WTC11 (cell line): ENCODE data around the gene ATP2A3. TPM values are rescaled to one million over a fixed set of nuclear protein-coding genes. Genes with fewer than 3 reads are reported as not detected.

Experiments
- ATAC-seq: fragments of 200-7000 bp; cut with Tn5 transposase; 2 replicates; pipeline ENCODE4 v1.10.0; 2021; ENCODE audit warnings: mild to moderate bottlenecking, moderate library complexity
- CTCF ChIA-PET: fragments of 300-600 bp; sonication (Branson Sonifier 250); formaldehyde crosslinking; loops from one replicate; lab custom pipeline; 2021; ENCODE audit warnings: antibody characterized with exemption; lab: Charles Lee
- POLR2A ChIA-PET: fragments of 350-600 bp; sonication (Branson Sonifier 250); formaldehyde crosslinking; loops from one replicate; lab custom pipeline; 2021; ENCODE audit warnings: antibody characterized with exemption; lab: Charles Lee
- DNase-seq: peaks from one replicate; pipeline ENCODE4 v3.0.0; 2021; ENCODE audit warnings: low spot score
- H3K27ac Mint-ChIP-seq: 2 replicates; pipeline ENCODE4 v1.8.0; 2021; ENCODE audit warnings: mixed read lengths
- H3K27me3 Mint-ChIP-seq: 2 replicates; pipeline ENCODE4 v1.8.0; 2021; ENCODE audit warnings: low read depth, mild to moderate bottlenecking, moderate library complexity, mixed read lengths
- H3K36me3 Mint-ChIP-seq: 2 replicates; pipeline ENCODE4 v1.8.0; 2021; ENCODE audit warnings: mixed read lengths
- H3K4me1 Mint-ChIP-seq: 2 replicates; pipeline ENCODE4 v1.8.0; 2022; ENCODE audit warnings: mixed read lengths
- H3K4me3 Mint-ChIP-seq: 2 replicates; pipeline ENCODE4 v1.8.0; 2021; ENCODE audit warnings: mild to moderate bottlenecking, moderate library complexity, mixed read lengths
- H3K9me3 Mint-ChIP-seq: 2 replicates; pipeline ENCODE4 v1.8.0; 2021; ENCODE audit warnings: mixed read lengths
- CREM ChIP-seq: sonication (generic); formaldehyde crosslinking; IDR thresholded peaks from 2 replicates; pipeline ENCODE4 v1.8.1; 2022; ENCODE audit warnings: mild to moderate bottlenecking, missing genetic modification reagents, moderate library complexity
- FOXK1 ChIP-seq: sonication (generic); formaldehyde crosslinking; IDR thresholded peaks from 2 replicates; pipeline ENCODE4 v1.8.0; 2022; ENCODE audit warnings: mild to moderate bottlenecking, moderate library complexity, missing genetic modification reagents
- FOXP1 ChIP-seq: sonication (generic); formaldehyde crosslinking; IDR thresholded peaks from 2 replicates; pipeline ENCODE4 v1.8.0; 2022; ENCODE audit warnings: missing genetic modification reagents, mild to moderate bottlenecking, moderate library complexity, borderline replicate concordance
- GRHL2 ChIP-seq: fragments of 250-450 bp; sonication (Bioruptor Pico); IDR thresholded peaks from 2 replicates; pipeline ENCODE4 v1.8.0; 2022; ENCODE audit warnings: mild to moderate bottlenecking, moderate library complexity; ENCODE audit not compliant: insufficient replicate concordance, severe bottlenecking
- NFATC4 ChIP-seq: fragments of 250-450 bp; sonication (Bioruptor Pico); IDR thresholded peaks from 2 replicates; pipeline ENCODE4 v1.9.0; 2021; ENCODE audit warnings: mild to moderate bottlenecking
- NFYB ChIP-seq: sonication (generic); formaldehyde crosslinking; conservative IDR thresholded peaks from 2 replicates; pipeline ENCODE4 v1.8.0; 2022; ENCODE audit warnings: low read depth, missing genetic modification reagents
- OVOL2 ChIP-seq: fragments of 250-450 bp; sonication (Bioruptor Pico); IDR thresholded peaks from 2 replicates; pipeline ENCODE4 v1.9.0; 2021; ENCODE audit warnings: mild to moderate bottlenecking, borderline replicate concordance
- RELA ChIP-seq: sonication (generic); formaldehyde crosslinking; IDR thresholded peaks from 2 replicates; pipeline ENCODE4 v1.8.1; 2022; ENCODE audit warnings: missing genetic modification reagents, mild to moderate bottlenecking, borderline replicate concordance
- SOX15 ChIP-seq: fragments of 250-450 bp; sonication (Bioruptor Pico); IDR thresholded peaks from 2 replicates; pipeline ENCODE4 v1.9.0; 2021; ENCODE audit warnings: mild to moderate bottlenecking
- ZNF263 ChIP-seq: sonication (generic); formaldehyde crosslinking; IDR thresholded peaks from 2 replicates; pipeline ENCODE4 v1.8.1; 2022; ENCODE audit warnings: low read depth, mild to moderate bottlenecking, moderate library complexity, missing genetic modification reagents
- ZNF671 ChIP-seq: fragments of 250-450 bp; sonication (Bioruptor Pico); IDR thresholded peaks from 2 replicates; pipeline ENCODE4 v1.8.0; 2021; ENCODE audit warnings: mild to moderate bottlenecking
- total RNA-seq: library from RNA; stranded (reverse); gene quantifications from 3 replicates; pipeline ENCODE4 v1.2.3, GENCODE V29; 2021
- TF ChIP-seq, protein P1 (sequence below): sonication (generic); formaldehyde crosslinking; IDR thresholded peaks from 2 replicates; pipeline ENCODE4 v1.8.0; 2023; ENCODE audit warnings: missing genetic modification reagents, mild to moderate bottlenecking, borderline replicate concordance
- TF ChIP-seq, protein P2 (sequence below): sonication (generic); formaldehyde crosslinking; IDR thresholded peaks from 2 replicates; pipeline ENCODE4 v1.8.0; 2022; ENCODE audit warnings: mild to moderate bottlenecking, missing genetic modification reagents
- TF ChIP-seq, protein P3 (sequence below): sonication (generic); formaldehyde crosslinking; IDR thresholded peaks from 2 replicates; pipeline ENCODE4 v1.8.1; 2022; ENCODE audit warnings: low read depth, missing genetic modification reagents, borderline replicate concordance
- TF ChIP-seq, protein P4 (sequence below): sonication (generic); formaldehyde crosslinking; conservative IDR thresholded peaks from 2 replicates; pipeline ENCODE4 v1.8.1; 2022; ENCODE audit warnings: mild to moderate bottlenecking, missing genetic modification reagents
- TF ChIP-seq, protein P5 (sequence below): sonication (generic); formaldehyde crosslinking; IDR thresholded peaks from 2 replicates; pipeline ENCODE4 v1.8.0; 2022; ENCODE audit warnings: mild to moderate bottlenecking, missing genetic modification reagents
- TF ChIP-seq, protein P6 (sequence below): fragments of 250-450 bp; sonication (Bioruptor Pico); IDR thresholded peaks from 2 replicates; pipeline ENCODE4 v1.9.0; 2021; ENCODE audit warnings: mild to moderate bottlenecking, borderline replicate concordance
- TF ChIP-seq, protein P7 (sequence below): fragments of 250-450 bp; sonication (Bioruptor Pico); IDR thresholded peaks from 2 replicates; pipeline ENCODE4 v1.9.0; 2021; ENCODE audit warnings: mild to moderate bottlenecking

The ATP2A3 gene
- total RNA-seq, 1 experiment from 2014 or later: 37.8 TPM

DNA sequence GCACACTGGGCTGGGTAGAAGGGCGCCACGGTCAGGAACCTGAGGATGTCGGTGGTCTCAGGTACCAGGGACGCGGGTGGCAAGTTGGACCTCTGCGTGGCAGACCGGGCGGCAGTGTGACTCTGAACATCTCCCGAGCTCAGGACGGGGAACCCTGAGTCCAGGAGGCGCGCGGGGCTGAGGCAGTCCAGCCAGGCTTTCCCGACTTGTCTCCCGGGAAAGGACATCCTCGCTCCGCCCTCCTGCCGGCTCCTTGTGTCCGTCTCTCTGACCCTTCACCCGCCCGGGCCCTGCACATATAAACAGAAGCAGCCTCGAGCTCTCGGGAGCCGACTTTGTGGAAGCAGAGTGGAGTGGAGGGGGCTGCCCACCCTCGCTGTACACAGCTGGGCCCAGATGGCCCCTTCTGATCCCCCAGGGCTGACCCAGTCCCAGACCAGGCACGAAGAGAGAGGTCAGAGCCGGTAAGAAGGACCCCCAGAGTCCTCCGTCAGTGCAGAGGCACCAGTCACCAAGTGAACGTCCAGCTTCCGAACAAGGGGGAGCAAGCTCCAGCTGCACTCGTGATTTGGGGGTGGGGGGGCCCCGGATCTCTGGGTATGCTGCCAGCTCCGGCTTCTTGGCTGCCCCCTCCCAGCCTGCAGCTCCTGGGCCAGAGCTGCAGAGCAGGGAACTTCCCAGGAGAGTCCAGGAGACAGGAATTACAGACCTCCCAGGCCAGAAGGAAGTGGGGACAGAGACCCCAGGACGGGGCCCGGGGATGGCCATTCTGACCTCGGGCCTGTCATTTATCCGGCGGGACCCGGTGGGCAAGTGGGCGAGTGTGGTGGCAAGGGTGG is 39.5 kb downstream of the ATP2A3 start:
- no peak for ATAC-seq
- no peak overlapping the region for H3K4me3 Mint-ChIP-seq
- DNase-seq: no peak
- no peaks in the 10 kb centered on the region for H3K27me3 Mint-ChIP-seq
- POLR2A ChIA-PET: no interaction called here
- CTCF ChIA-PET: interaction anchor here (1.1 to 1.5 kb wide), 2 partner anchors 10 to 11 kb away, joined by 4 to 5 read pairs; no protein-coding TSS in a partner anchor
- H3K27ac Mint-ChIP-seq: no peak overlapping the region
- TF ChIP-seq, protein P1, sequence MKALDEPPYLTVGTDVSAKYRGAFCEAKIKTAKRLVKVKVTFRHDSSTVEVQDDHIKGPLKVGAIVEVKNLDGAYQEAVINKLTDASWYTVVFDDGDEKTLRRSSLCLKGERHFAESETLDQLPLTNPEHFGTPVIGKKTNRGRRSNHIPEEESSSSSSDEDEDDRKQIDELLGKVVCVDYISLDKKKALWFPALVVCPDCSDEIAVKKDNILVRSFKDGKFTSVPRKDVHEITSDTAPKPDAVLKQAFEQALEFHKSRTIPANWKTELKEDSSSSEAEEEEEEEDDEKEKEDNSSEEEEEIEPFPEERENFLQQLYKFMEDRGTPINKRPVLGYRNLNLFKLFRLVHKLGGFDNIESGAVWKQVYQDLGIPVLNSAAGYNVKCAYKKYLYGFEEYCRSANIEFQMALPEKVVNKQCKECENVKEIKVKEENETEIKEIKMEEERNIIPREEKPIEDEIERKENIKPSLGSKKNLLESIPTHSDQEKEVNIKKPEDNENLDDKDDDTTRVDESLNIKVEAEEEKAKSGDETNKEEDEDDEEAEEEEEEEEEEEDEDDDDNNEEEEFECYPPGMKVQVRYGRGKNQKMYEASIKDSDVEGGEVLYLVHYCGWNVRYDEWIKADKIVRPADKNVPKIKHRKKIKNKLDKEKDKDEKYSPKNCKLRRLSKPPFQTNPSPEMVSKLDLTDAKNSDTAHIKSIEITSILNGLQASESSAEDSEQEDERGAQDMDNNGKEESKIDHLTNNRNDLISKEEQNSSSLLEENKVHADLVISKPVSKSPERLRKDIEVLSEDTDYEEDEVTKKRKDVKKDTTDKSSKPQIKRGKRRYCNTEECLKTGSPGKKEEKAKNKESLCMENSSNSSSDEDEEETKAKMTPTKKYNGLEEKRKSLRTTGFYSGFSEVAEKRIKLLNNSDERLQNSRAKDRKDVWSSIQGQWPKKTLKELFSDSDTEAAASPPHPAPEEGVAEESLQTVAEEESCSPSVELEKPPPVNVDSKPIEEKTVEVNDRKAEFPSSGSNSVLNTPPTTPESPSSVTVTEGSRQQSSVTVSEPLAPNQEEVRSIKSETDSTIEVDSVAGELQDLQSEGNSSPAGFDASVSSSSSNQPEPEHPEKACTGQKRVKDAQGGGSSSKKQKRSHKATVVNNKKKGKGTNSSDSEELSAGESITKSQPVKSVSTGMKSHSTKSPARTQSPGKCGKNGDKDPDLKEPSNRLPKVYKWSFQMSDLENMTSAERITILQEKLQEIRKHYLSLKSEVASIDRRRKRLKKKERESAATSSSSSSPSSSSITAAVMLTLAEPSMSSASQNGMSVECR (CRISPR knock-in tag): no peak
- TF ChIP-seq, protein P2, sequence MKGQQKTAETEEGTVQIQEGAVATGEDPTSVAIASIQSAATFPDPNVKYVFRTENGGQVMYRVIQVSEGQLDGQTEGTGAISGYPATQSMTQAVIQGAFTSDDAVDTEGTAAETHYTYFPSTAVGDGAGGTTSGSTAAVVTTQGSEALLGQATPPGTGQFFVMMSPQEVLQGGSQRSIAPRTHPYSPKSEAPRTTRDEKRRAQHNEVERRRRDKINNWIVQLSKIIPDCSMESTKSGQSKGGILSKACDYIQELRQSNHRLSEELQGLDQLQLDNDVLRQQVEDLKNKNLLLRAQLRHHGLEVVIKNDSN: no peak
- no peak for TF ChIP-seq NFYB (CRISPR knock-in tag)
- TF ChIP-seq RELA: no peak
- H3K9me3 Mint-ChIP-seq: no peaks in the 10 kb centered on the region
- no peaks in the 10 kb centered on the region for H3K36me3 Mint-ChIP-seq
- H3K4me1 Mint-ChIP-seq: peaks cover 5% of the 10 kb centered on the region; the same call in 1 of the 2 replicates

DNA sequence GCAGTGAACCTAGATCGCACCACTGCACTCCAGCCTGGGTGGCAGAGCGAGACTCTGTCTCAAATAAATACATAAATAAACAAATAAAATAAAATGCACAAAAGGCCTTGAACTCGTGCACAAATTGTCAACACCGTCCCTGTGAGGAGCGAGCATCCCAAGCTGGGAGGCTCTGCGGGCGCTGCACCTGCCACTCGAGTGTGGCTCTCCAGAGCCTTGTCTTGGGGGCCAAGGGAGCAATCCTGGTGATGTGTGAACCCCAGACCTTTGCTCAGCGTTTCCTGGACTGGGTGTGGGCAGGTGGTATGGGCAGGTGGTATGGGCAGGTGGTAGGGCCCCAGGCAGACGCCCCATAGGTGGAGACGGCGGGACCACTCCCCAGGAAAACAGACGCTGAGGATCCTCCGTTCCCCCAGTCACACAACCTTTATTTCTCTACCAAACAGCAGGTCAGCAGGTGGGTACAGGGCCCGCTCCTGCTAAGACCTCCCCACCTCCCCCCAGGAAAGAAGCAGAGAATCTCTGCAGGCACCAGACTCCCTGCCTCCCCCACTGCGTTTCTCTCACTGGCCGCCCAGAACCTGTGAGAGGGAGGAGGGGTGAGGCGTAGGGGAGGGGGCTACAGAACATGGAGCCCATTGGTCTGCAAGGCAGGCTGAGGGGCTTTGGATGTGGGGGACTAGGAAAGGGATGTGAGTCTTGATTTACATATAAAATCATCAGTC is 40.6 kb downstream of the ATP2A3 start:
- Mint-ChIP-seq H3K4me1 (peaks cover 5% of the 10 kb centered on the region; the same call in 1 of the 2 replicates), H3K27me3 (no peaks in the 10 kb centered on the region), H3K27ac (no peak overlapping the region), H3K4me3 (no peak overlapping the region), H3K36me3 (no peaks in the 10 kb centered on the region), H3K9me3 (no peaks in the 10 kb centered on the region)
- CTCF ChIA-PET: interaction anchor here (1.1 to 1.3 kb wide), 2 partner anchors 10 to 11 kb away, joined by 4 to 9 read pairs; no protein-coding TSS in a partner anchor
- DNase-seq (no peak), ATAC-seq (no peak)
- POLR2A ChIA-PET: no interaction called here
- TF ChIP-seq OVOL2 (CRISPR knock-in tag): no peak
- no peak for TF ChIP-seq CREM
- TF ChIP-seq NFATC4: no peak
- TF ChIP-seq, protein P3, sequence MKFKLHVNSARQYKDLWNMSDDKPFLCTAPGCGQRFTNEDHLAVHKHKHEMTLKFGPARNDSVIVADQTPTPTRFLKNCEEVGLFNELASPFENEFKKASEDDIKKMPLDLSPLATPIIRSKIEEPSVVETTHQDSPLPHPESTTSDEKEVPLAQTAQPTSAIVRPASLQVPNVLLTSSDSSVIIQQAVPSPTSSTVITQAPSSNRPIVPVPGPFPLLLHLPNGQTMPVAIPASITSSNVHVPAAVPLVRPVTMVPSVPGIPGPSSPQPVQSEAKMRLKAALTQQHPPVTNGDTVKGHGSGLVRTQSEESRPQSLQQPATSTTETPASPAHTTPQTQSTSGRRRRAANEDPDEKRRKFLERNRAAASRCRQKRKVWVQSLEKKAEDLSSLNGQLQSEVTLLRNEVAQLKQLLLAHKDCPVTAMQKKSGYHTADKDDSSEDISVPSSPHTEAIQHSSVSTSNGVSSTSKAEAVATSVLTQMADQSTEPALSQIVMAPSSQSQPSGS (CRISPR knock-in tag): no peak
- TF ChIP-seq FOXP1 (CRISPR knock-in tag): no peak
- no peak for TF ChIP-seq GRHL2
- no peak for TF ChIP-seq FOXK1 (CRISPR knock-in tag)
- TF ChIP-seq, protein P4, sequence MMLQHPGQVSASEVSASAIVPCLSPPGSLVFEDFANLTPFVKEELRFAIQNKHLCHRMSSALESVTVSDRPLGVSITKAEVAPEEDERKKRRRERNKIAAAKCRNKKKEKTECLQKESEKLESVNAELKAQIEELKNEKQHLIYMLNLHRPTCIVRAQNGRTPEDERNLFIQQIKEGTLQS: no peak
- TF ChIP-seq, protein P5, sequence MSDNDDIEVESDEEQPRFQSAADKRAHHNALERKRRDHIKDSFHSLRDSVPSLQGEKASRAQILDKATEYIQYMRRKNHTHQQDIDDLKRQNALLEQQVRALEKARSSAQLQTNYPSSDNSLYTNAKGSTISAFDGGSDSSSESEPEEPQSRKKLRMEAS (CRISPR knock-in tag): no peak
- no peak for TF ChIP-seq ZNF671 (CRISPR knock-in tag)
- TF ChIP-seq, protein P6, sequence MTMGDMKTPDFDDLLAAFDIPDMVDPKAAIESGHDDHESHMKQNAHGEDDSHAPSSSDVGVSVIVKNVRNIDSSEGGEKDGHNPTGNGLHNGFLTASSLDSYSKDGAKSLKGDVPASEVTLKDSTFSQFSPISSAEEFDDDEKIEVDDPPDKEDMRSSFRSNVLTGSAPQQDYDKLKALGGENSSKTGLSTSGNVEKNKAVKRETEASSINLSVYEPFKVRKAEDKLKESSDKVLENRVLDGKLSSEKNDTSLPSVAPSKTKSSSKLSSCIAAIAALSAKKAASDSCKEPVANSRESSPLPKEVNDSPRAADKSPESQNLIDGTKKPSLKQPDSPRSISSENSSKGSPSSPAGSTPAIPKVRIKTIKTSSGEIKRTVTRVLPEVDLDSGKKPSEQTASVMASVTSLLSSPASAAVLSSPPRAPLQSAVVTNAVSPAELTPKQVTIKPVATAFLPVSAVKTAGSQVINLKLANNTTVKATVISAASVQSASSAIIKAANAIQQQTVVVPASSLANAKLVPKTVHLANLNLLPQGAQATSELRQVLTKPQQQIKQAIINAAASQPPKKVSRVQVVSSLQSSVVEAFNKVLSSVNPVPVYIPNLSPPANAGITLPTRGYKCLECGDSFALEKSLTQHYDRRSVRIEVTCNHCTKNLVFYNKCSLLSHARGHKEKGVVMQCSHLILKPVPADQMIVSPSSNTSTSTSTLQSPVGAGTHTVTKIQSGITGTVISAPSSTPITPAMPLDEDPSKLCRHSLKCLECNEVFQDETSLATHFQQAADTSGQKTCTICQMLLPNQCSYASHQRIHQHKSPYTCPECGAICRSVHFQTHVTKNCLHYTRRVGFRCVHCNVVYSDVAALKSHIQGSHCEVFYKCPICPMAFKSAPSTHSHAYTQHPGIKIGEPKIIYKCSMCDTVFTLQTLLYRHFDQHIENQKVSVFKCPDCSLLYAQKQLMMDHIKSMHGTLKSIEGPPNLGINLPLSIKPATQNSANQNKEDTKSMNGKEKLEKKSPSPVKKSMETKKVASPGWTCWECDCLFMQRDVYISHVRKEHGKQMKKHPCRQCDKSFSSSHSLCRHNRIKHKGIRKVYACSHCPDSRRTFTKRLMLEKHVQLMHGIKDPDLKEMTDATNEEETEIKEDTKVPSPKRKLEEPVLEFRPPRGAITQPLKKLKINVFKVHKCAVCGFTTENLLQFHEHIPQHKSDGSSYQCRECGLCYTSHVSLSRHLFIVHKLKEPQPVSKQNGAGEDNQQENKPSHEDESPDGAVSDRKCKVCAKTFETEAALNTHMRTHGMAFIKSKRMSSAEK (CRISPR knock-in tag): no peak
- TF ChIP-seq ZNF263 (CRISPR knock-in tag): no peak
- TF ChIP-seq SOX15 (CRISPR knock-in tag): no peak
- TF ChIP-seq, protein P7, sequence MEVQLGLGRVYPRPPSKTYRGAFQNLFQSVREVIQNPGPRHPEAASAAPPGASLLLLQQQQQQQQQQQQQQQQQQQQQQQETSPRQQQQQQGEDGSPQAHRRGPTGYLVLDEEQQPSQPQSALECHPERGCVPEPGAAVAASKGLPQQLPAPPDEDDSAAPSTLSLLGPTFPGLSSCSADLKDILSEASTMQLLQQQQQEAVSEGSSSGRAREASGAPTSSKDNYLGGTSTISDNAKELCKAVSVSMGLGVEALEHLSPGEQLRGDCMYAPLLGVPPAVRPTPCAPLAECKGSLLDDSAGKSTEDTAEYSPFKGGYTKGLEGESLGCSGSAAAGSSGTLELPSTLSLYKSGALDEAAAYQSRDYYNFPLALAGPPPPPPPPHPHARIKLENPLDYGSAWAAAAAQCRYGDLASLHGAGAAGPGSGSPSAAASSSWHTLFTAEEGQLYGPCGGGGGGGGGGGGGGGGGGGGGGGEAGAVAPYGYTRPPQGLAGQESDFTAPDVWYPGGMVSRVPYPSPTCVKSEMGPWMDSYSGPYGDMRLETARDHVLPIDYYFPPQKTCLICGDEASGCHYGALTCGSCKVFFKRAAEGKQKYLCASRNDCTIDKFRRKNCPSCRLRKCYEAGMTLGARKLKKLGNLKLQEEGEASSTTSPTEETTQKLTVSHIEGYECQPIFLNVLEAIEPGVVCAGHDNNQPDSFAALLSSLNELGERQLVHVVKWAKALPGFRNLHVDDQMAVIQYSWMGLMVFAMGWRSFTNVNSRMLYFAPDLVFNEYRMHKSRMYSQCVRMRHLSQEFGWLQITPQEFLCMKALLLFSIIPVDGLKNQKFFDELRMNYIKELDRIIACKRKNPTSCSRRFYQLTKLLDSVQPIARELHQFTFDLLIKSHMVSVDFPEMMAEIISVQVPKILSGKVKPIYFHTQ (CRISPR knock-in tag): no peak
